Neural cell (in vitro differentiated cells): ENCODE results near the gene CDCA7L. TPM values are rescaled to one million over a fixed set of nuclear protein-coding genes. Genes with fewer than 3 reads are reported as not detected.

Experiments
- H2AFZ ChIP-seq: fragments of 200-600, 300-800 bp; sonication (generic), shearing (Covaris generic); 2 replicates; pipeline ENCODE4 v1.6.0; 2014; ENCODE audit warnings: low read depth, mild to moderate bottlenecking, antibody characterized with exemption, low read length, moderate library complexity
- H3F3A ChIP-seq: fragments of 200-600 bp; shearing (Covaris generic); 2 replicates; pipeline ENCODE4 v1.6.1; 2016; ENCODE audit warnings: mild to moderate bottlenecking, moderate library complexity, mixed read lengths, antibody characterized with exemption, low read length; ENCODE audit not compliant: insufficient read depth, poor library complexity, severe bottlenecking
- H3K27ac ChIP-seq: fragments of 200-600, 300-800 bp; sonication (generic), shearing (Covaris generic); 2 replicates; pipeline ENCODE4 v1.5.1; 2014; ENCODE audit warnings: mild to moderate bottlenecking, low read length, moderate library complexity
- H3K27me3 ChIP-seq: fragments of 300-800, 200-600 bp; sonication (generic), shearing (Covaris generic); 2 replicates; pipeline ENCODE4 v1.6.0; 2014; ENCODE audit warnings: mild to moderate bottlenecking, low read depth, low read length, moderate library complexity; ENCODE audit not compliant: insufficient read depth
- H3K36me3 ChIP-seq: fragments of 300-800, 200-600 bp; sonication (generic), shearing (Covaris generic); 2 replicates; pipeline ENCODE4 v1.5.1; 2014; ENCODE audit warnings: mild to moderate bottlenecking, antibody characterized with exemption, low read length, moderate library complexity; ENCODE audit not compliant: insufficient read depth
- H3K4me2 ChIP-seq: fragments of 300-800, 200-600 bp; sonication (generic), shearing (Covaris generic); 2 replicates; pipeline ENCODE4 v1.6.0; 2014; ENCODE audit warnings: mild to moderate bottlenecking, low read length
- H3K4me3 ChIP-seq: fragments of 300-800, 200-600 bp; sonication (generic), shearing (Covaris generic); 2 replicates; pipeline ENCODE4 v1.5.1; 2014; ENCODE audit warnings: mild to moderate bottlenecking, low read length, moderate library complexity
- H3K79me2 ChIP-seq: fragments of 200-600 bp; shearing (Covaris generic); replicated peaks from 2 replicates; pipeline ENCODE4 v1.6.0; 2014; ENCODE audit warnings: mild to moderate bottlenecking, low read length, moderate library complexity; ENCODE audit not compliant: insufficient read depth
- H3K9ac ChIP-seq: fragments of 300-800, 200-600 bp; sonication (generic), shearing (Covaris generic); 2 replicates; pipeline ENCODE4 v1.6.1; 2016; ENCODE audit warnings: mild to moderate bottlenecking, low read length, mixed read lengths
- H3K9me2 ChIP-seq: fragments of 200-600 bp; shearing (Covaris generic); 2 replicates; pipeline ENCODE4 v1.6.1; 2016; ENCODE audit warnings: mild to moderate bottlenecking, low read length, mixed read lengths; ENCODE audit not compliant: insufficient read depth
- H3K9me3 ChIP-seq: fragments of 200-600, 300-800 bp; sonication (generic), shearing (Covaris generic); 2 replicates; pipeline ENCODE4 v1.6.1; 2016; ENCODE audit warnings: mild to moderate bottlenecking, mixed run types, low read length, moderate library complexity, mixed read lengths
- H4K20me1 ChIP-seq: fragments of 200-600 bp; shearing (Covaris generic); 2 replicates; pipeline ENCODE4 v1.6.1; 2016; ENCODE audit warnings: mild to moderate bottlenecking, mixed run types; ENCODE audit not compliant: insufficient read depth
- CTCF ChIP-seq: fragments of 450-650 bp; IDR thresholded peaks from 2 replicates; pipeline ENCODE4 v1.5.1; 2014; ENCODE audit warnings: antibody characterized with exemption, mild to moderate bottlenecking, moderate library complexity; ENCODE audit not compliant: poor library complexity, severe bottlenecking
- EP300 ChIP-seq: fragments of 450-650 bp; conservative IDR thresholded peaks from 2 replicates; pipeline ENCODE4 v1.6.1; 2014; ENCODE audit warnings: antibody characterized with exemption, mild to moderate bottlenecking, moderate library complexity; ENCODE audit not compliant: poor library complexity, severe bottlenecking
- EZH2 ChIP-seq: fragments of 200-600, 300-800 bp; shearing (Covaris generic), sonication (generic); IDR thresholded peaks from 2 replicates; pipeline ENCODE4 v1.6.1; 2014; ENCODE audit warnings: antibody characterized with exemption, low read length, borderline replicate concordance, mild to moderate bottlenecking; ENCODE audit not compliant: insufficient read depth, poor library complexity, severe bottlenecking
- MXI1 ChIP-seq: fragments of 450-650 bp; conservative IDR thresholded peaks from 2 replicates; pipeline ENCODE4 v1.6.1; 2014; ENCODE audit warnings: antibody characterized with exemption, mild to moderate bottlenecking; ENCODE audit not compliant: poor library complexity, severe bottlenecking
- POLR2AphosphoS5 ChIP-seq: IDR thresholded peaks from 2 replicates; pipeline ENCODE4 v1.6.1; 2012
- RAD21 ChIP-seq: fragments of 450-650 bp; conservative IDR thresholded peaks from 2 replicates; pipeline ENCODE4 v1.6.1; 2014; ENCODE audit warnings: antibody characterized with exemption, mild to moderate bottlenecking, moderate library complexity
- REST ChIP-seq: IDR thresholded peaks from 2 replicates; pipeline ENCODE4 v1.6.1; 2012; ENCODE audit warnings: borderline replicate concordance
- SMC3 ChIP-seq: fragments of 450-650 bp; conservative IDR thresholded peaks from 2 replicates; pipeline ENCODE4 v1.6.1; 2014; ENCODE audit warnings: antibody characterized with exemption, mild to moderate bottlenecking, moderate library complexity; ENCODE audit not compliant: poor library complexity
- TAF1 ChIP-seq: IDR thresholded peaks from 2 replicates; pipeline ENCODE4 v1.6.1; 2012; ENCODE audit warnings: low read depth
- polyA plus RNA-seq: library from polyadenylated mRNA; depleted of rRNA; stranded (reverse); fragments of >200 nt; gene quantifications from 2 replicates; pipeline ENCODE4 v1.2.3, GENCODE V29; 2014

The CDCA7L gene
- polyA plus RNA-seq, 1 donor from 2014 or later: 3.4 TPM

DNA sequence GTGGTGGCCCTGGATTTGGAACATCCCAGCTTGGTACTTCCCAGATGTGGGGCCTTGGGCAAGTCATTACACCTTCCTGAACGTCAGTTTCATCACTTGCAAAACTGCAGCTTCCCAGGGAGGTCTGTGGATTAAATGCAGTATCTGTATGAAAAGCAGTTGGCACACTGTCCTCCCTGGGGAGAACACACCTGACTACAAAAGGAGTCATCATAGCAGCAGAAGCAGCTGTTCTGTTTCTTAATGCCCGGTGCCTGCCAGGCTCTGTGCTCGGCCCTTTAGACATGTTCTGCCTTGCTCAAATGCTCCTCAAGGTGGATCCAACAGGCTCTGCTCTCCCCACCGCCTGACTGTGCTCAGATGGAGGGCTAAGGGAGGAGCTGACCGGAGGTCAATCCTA lies 31.0 kb downstream of the CDCA7L start:
- H3F3A ChIP-seq: no peaks in the 10 kb centered on the region
- TF ChIP-seq RAD21 (no peak), POLR2AphosphoS5 (no peak), MXI1 (no peak), EP300 (no peak), TAF1 (no peak), CTCF (no peak), SMC3 (no peak), EZH2 (no peak), REST (no peak)
- H3K27me3 ChIP-seq: no peaks in the 10 kb centered on the region
- H3K79me2 ChIP-seq: no peaks in the 10 kb centered on the region
- H3K4me2 ChIP-seq: no peak overlapping the region
- H3K36me3 ChIP-seq: no peaks in the 10 kb centered on the region
- H3K27ac ChIP-seq: no peak overlapping the region
- H3K9me3 ChIP-seq: no peaks in the 10 kb centered on the region
- H4K20me1 ChIP-seq: no peaks in the 10 kb centered on the region
- H2AFZ ChIP-seq: no peak overlapping the region
- no peak overlapping the region for H3K4me3 ChIP-seq
- H3K9me2 ChIP-seq: no peaks in the 10 kb centered on the region
- H3K9ac ChIP-seq: no peak overlapping the region

- no peaks in the 10 kb centered on the region for H3K79me2 ChIP-seq
- H3K9me3 ChIP-seq: no peaks in the 10 kb centered on the region
- no peak overlapping the region for H3K4me2 ChIP-seq
- no peak overlapping the region for H3K9ac ChIP-seq
- H2AFZ ChIP-seq: no peak overlapping the region
- no peaks in the 10 kb centered on the region for H4K20me1 ChIP-seq
- no peaks in the 10 kb centered on the region for H3K27me3 ChIP-seq
- no peak overlapping the region for H3K27ac ChIP-seq
- no peaks in the 10 kb centered on the region for H3F3A ChIP-seq
- no peaks in the 10 kb centered on the region for H3K36me3 ChIP-seq
- TF ChIP-seq RAD21: no peak
- no peak for TF ChIP-seq EZH2
- no peak for TF ChIP-seq POLR2AphosphoS5
- TF ChIP-seq REST: no peak
- TF ChIP-seq EP300: no peak
- TF ChIP-seq CTCF: no peak
- no peak for TF ChIP-seq MXI1
- no peak for TF ChIP-seq SMC3
- H3K4me3 ChIP-seq: no peak overlapping the region
- H3K9me2 ChIP-seq: no peaks in the 10 kb centered on the region
Measured at GRCh38 chr7:21912931-21913780, 32.5 kb downstream of the CDCA7L start.
